Limb (tissue), 2 donors: ENCODE data around the gene KLHL6.
"Not testable (repeated sequence)": the region's sequence is repeated elsewhere in the genome, so short reads cannot be mapped to it uniquely, and the experiment has no call there.

Experiments used
- DNase-seq, 2 donors: peaks; one replicate each; pipeline ENCODE4 v3.0.0-alpha.2; 2016; ENCODE audit errors: extremely low spot score in 2 of 2

The KLHL6 gene

GRCh38 chr3:183532620-183533411, 22.7 kb downstream of the KLHL6 start:
- DNase-seq: no peak

- DNase-seq: no peak
These were observed 25.8 kb downstream of the KLHL6 start for GRCh38 chr3:183529717-183530116.

GRCh38 chr3:183529185-183529584, 26.3 kb downstream of the KLHL6 start:
- DNase-seq: no peak

GRCh38 chr3:183528758-183529157, 26.7 kb downstream of the KLHL6 start:
- DNase-seq: not testable (repeated sequence)

GRCh38 chr3:183527428-183528379, 27.8 kb downstream of the KLHL6 start:
- no peak for DNase-seq

GRCh38 chr3:183526838-183527427, 28.6 kb downstream of the KLHL6 start:
- DNase-seq: no peak

GRCh38 chr3:183524476-183524875, 31.0 kb downstream of the KLHL6 start:
- DNase-seq: no peak

GRCh38 chr3:183520741-183521556, 34.6 kb downstream of the KLHL6 start:
- DNase-seq: not testable (repeated sequence)

- not testable (repeated sequence) for DNase-seq
These were observed 35.2 kb downstream of the KLHL6 start for GRCh38 chr3:183520295-183520694.

GRCh38 chr3:183519891-183520290, 35.6 kb downstream of the KLHL6 start:
- no peak for DNase-seq

- DNase-seq: no peak
These were observed 36.8 kb downstream of the KLHL6 start for GRCh38 chr3:183518491-183519251.

GRCh38 chr3:183517607-183518006, 37.9 kb downstream of the KLHL6 start:
- DNase-seq: no peak

- no peak for DNase-seq
These were observed 39.3 kb downstream of the KLHL6 start for GRCh38 chr3:183515968-183516851.

- DNase-seq: no peak
These were observed 41.5 kb downstream of the KLHL6 start for GRCh38 chr3:183514021-183514420.

- DNase-seq: no peak
These were observed 42.3 kb downstream of the KLHL6 start for GRCh38 chr3:183513046-183513706.

GRCh38 chr3:183511286-183512131, 44.0 kb downstream of the KLHL6 start:
- DNase-seq: not testable (repeated sequence)

GRCh38 chr3:183508821-183509220, 46.7 kb downstream of the KLHL6 start:
- no peak for DNase-seq

GRCh38 chr3:183507551-183507950, 48.0 kb downstream of the KLHL6 start:
- no peak for DNase-seq
